Testis (tissue), 2 donors: ENCODE data around the gene NLGN1.

ENCODE experiments used
- CTCF ChIP-seq, 3 experiments: fragments of 450-650 bp in 2 of 3; fragments of 200-600 bp in 1 of 3; sonication (generic) in 1 of 3; IDR thresholded peaks; one replicate each; pipeline ENCODE4 v1.5.1; 2016 to 2019; ENCODE audit warnings: antibody characterized with exemption in 3 of 3, mild to moderate bottlenecking in 2 of 3, moderate library complexity in 1 of 3
- POLR2A ChIP-seq: fragments of 450-650 bp; IDR thresholded peaks from one replicate; pipeline ENCODE4 v1.6.1; 2017; ENCODE audit warnings: antibody characterized with exemption, mild to moderate bottlenecking, moderate library complexity

- no peak for TF ChIP-seq CTCF (IDR thresholded peaks at IDR 0.05)
- no peak for TF ChIP-seq POLR2A
Measured at GRCh38 chr3:173615661-173616060, 218.1 kb downstream of the NLGN1 start.
